Activated T-helper 1 cell treated with anti-CD3 and anti-CD28 coated beads, Interleukin-12 subunit alpha, Interleukin-12 subunit beta, Interleukin-2, Interleukin-4 antibody, amounts not matched to agents 30 ng/mL and 10 ng/mL and 1 ng/mL, durations not matched to agents 14 hours and 24 hours and 36 hours (primary cell): ENCODE results near the gene ZAP70. TPM values are rescaled to one million over a fixed set of nuclear protein-coding genes. Genes with fewer than 3 reads are reported as not detected.

ENCODE experiments used
- DNase-seq: peaks from one replicate; pipeline ENCODE4 v3.0.0; 2021; ENCODE audit warnings: low spot score
- H3K27ac Mint-ChIP-seq: one replicate; pipeline ENCODE4 v1.8.0; 2021; ENCODE audit warnings: mild to moderate bottlenecking, mixed read lengths
- H3K27me3 Mint-ChIP-seq: one replicate; pipeline ENCODE4 v1.8.0; 2022; ENCODE audit warnings: mild to moderate bottlenecking, moderate library complexity, mixed read lengths; ENCODE audit not compliant: insufficient read depth
- H3K36me3 Mint-ChIP-seq: one replicate; pipeline ENCODE4 v1.8.0; 2021; ENCODE audit warnings: low read depth, mixed read lengths
- H3K4me1 Mint-ChIP-seq: one replicate; pipeline ENCODE4 v1.8.0; 2021; ENCODE audit warnings: low read depth, mixed read lengths
- H3K4me3 Mint-ChIP-seq: one replicate; pipeline ENCODE4 v1.8.0; 2021; ENCODE audit warnings: mild to moderate bottlenecking, moderate library complexity, mixed read lengths
- H3K9me3 Mint-ChIP-seq: one replicate; pipeline ENCODE4 v1.8.0; 2021; ENCODE audit warnings: mixed read lengths
- intact Hi-C: fragments of 100-400 bp; cut with micrococcal nuclease; formaldehyde crosslinking; loops from one replicate; pipeline ENCODE4 v1.15.1; 2024
- total RNA-seq: library from RNA; stranded (reverse); gene quantifications from 2 replicates; pipeline ENCODE4 v1.2.3, GENCODE V29; 2022

ZAP70 gene
- total RNA-seq, 1 donor from 2014 or later = 313 TPM

GRCh38 chr2:97724073-97724410 is 10.7 kb downstream of the ZAP70 start:
- intact Hi-C loops = no loop called here
- H3K4me1 Mint-ChIP-seq = peaks cover 60% of the 10 kb centered on the region

DNA sequence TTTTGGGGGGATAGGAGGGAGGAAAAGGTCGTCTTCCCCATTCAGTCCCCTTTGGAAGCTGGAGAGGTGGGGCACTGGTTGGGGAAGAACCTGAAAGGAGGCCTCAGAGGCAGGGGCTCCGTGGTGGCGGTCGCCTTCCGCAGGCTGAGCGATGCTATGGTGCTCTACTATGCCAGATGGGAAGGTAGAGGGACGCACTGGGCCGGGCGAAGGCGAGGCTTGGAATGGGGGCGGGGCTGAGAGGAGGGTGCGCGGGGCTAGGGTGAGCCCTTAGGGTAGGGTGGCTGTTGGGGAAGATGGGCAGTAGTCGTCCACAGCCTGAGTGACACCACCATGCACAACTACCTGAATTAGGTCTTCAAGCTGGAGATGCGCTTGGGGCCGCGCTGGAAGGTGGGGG is 11.1 kb downstream of the ZAP70 start:
- no peak for DNase-seq
- Mint-ChIP-seq H3K4me1 (peaks cover 56% of the 10 kb centered on the region), H3K27ac (no peak overlapping the region), H3K36me3 (peaks cover 83% of the 10 kb centered on the region), H3K9me3 (peaks cover 18% of the 10 kb centered on the region), H3K4me3 (no peak overlapping the region), H3K27me3 (no peaks in the 10 kb centered on the region)
- intact Hi-C loops = no loop called here

More at GRCh38 chr2:97724073-97724410, 10.7 kb downstream of the ZAP70 start:
- Mint-ChIP-seq H3K4me3 (no peak overlapping the region), H3K27ac (no peak overlapping the region), H3K36me3 (peaks cover 83% of the 10 kb centered on the region), H3K27me3 (no peaks in the 10 kb centered on the region), H3K9me3 (peaks cover 13% of the 10 kb centered on the region)
- no peak for DNase-seq

DNA sequence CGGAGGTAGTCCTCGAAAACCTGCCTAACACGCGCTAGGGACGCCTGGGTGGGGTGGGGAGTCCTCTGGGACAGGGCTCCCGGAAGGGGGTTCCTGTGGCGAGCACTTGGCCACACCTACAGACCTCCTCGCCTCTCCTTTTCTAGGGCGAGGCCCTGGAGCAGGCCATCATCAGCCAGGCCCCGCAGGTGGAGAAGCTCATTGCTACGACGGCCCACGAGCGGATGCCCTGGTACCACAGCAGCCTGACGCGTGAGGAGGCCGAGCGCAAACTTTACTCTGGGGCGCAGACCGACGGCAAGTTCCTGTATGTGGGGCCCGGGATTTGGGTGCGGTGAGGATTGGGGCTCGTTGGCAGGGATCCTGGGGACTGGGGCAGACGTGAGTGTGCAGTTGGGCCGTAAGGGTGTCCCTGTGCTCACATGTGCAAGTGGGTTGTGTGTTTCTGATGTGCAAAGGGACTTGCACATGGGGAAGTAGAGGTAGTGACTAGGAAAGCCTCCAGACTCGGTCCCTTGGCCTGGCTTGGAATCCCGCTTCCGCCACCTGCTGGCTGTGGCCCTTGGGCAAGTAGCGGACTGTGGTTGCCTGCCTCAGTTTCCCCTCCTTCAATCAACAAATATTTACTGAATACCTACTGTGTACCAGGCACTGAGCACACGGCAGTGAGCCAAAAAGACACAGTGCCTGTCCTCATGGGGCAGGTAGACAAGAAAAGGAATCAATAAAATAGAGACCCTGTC is 11.7 kb downstream of the ZAP70 start:
- intact Hi-C loops = no loop called here
- DNase-seq = no peak
- peaks cover 21% of the 10 kb centered on the region for H3K9me3 Mint-ChIP-seq
- peaks cover 51% of the 10 kb centered on the region for H3K4me1 Mint-ChIP-seq
- H3K4me3 Mint-ChIP-seq = no peak overlapping the region
- H3K27me3 Mint-ChIP-seq = no peaks in the 10 kb centered on the region
- H3K27ac Mint-ChIP-seq = peak overlapping the region; percentile 48
- H3K36me3 Mint-ChIP-seq = peaks cover 82% of the 10 kb centered on the region

DNA sequence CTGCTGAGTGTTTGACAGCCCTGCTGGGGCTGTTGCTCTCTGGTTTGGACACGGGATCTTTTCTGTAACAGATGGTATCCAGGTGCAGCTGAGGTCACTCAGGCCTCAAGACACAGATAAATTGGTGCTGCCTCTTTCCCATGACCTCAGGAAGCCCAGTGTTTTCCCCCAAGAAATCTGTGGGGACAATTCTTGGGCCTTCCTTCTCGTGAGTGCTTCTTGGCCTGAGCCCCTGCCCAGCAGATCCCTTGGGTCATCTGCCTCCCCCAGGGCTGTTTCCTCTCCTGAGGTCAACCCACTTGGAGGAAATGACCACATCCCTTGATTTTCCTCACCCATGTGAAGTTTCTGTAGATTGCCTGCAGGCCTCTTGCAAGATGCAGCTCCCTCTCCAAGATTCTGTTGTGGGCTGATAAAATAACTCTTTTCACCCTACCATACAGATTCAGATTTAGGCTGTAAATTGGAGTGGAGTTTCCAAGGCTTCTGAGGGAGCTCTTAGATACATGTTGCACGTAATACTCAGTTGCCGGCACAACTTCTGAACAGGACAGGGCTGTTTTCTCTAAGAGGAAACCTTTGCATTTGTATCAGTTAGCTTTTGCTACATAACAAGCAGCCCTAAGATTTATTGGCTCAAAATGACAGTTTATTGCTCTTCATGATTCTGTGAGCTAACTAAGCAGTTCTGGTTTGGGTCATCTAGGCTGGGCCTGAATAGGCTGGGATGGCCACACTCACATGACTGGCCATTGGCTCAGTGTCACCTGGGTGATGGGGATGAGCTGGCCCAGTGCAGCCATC is 13.1 kb downstream of the ZAP70 start:
- peaks cover 43% of the 10 kb centered on the region for H3K4me1 Mint-ChIP-seq
- H3K36me3 Mint-ChIP-seq = peaks cover 83% of the 10 kb centered on the region
- peak overlapping the region; percentile 48 for H3K27ac Mint-ChIP-seq
- intact Hi-C loops = no loop called here
- H3K9me3 Mint-ChIP-seq = peaks cover 21% of the 10 kb centered on the region
- no peak for DNase-seq
- H3K27me3 Mint-ChIP-seq = no peaks in the 10 kb centered on the region
- H3K4me3 Mint-ChIP-seq = no peak overlapping the region

GRCh38 chr2:97727296-97727695 is 13.9 kb downstream of the ZAP70 start:
- Mint-ChIP-seq H3K36me3 (peaks cover 86% of the 10 kb centered on the region), H3K27ac (no peak overlapping the region), H3K9me3 (peaks cover 21% of the 10 kb centered on the region), H3K4me3 (no peak overlapping the region), H3K27me3 (no peaks in the 10 kb centered on the region), H3K4me1 (peaks cover 48% of the 10 kb centered on the region)
- intact Hi-C loops = no loop called here
- no peak for DNase-seq

DNA sequence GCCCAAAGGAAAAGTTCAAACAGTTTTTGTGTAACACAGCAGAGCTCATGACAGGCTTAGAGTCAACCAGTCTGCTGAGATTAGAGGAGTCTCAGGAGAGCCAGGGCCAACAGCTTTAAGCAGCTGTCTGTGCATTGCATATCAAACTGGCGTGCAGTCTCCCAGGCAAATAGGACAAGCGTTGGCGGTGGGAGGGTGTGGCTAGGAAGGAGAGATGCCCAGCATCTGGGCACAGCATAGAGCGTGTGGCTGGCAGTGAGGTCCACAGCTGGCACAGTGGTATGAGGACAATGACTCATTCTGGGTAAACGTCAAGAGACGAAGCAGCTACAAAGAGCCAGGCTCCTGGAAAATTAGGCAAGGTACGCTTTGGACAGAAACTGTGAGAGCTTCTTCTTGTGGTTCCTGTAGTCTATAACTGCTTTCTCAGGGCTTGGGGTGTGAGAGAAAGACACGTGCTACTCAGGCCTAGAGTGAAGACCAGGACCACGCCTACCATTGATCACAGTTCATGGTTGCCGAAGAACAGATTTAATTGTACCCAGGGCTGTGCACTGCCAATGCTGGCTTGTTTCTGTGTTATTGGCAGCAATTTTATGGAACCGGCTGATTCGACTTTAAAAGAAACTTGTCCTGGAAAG is 14.8 kb downstream of the ZAP70 start:
- peak overlapping the region; percentile 64 for H3K27ac Mint-ChIP-seq
- H3K27me3 Mint-ChIP-seq = no peaks in the 10 kb centered on the region
- intact Hi-C loops = no loop called here
- DNase-seq = no peak
- H3K36me3 Mint-ChIP-seq = peaks cover 82% of the 10 kb centered on the region
- peaks cover 42% of the 10 kb centered on the region for H3K4me1 Mint-ChIP-seq
- H3K4me3 Mint-ChIP-seq = peak overlapping the region; percentile 30
- peaks cover 21% of the 10 kb centered on the region for H3K9me3 Mint-ChIP-seq

DNA sequence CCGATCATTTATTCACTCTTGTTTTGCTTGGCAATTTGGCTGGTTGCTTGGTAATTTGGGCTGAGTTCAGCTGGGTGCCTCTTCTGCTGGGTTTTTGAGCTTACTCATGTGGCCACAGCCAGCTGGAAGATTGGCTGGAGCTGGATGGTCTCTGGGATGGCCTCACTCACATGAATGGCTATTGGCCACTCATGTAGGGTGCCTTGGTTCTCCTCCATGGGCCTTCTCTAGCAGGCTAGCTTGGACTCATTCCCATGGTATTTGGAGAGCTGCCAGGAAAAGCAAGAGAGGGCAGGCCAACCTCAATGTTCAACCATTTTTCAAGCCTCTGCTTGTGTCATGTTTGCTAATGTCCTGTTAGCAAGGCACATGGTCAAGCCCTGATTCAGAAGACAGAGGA is 16.9 kb downstream of the ZAP70 start:
- Mint-ChIP-seq H3K9me3 (peaks cover 21% of the 10 kb centered on the region), H3K36me3 (peaks cover 71% of the 10 kb centered on the region), H3K27ac (no peak overlapping the region), H3K4me3 (no peak overlapping the region), H3K27me3 (no peaks in the 10 kb centered on the region), H3K4me1 (peaks cover 37% of the 10 kb centered on the region)
- DNase-seq = no peak
- intact Hi-C loops = no loop called here

- H3K9me3 Mint-ChIP-seq = peaks cover 17% of the 10 kb centered on the region
Measured at GRCh38 chr2:97731274-97732020, 18.1 kb downstream of the ZAP70 start.

DNA sequence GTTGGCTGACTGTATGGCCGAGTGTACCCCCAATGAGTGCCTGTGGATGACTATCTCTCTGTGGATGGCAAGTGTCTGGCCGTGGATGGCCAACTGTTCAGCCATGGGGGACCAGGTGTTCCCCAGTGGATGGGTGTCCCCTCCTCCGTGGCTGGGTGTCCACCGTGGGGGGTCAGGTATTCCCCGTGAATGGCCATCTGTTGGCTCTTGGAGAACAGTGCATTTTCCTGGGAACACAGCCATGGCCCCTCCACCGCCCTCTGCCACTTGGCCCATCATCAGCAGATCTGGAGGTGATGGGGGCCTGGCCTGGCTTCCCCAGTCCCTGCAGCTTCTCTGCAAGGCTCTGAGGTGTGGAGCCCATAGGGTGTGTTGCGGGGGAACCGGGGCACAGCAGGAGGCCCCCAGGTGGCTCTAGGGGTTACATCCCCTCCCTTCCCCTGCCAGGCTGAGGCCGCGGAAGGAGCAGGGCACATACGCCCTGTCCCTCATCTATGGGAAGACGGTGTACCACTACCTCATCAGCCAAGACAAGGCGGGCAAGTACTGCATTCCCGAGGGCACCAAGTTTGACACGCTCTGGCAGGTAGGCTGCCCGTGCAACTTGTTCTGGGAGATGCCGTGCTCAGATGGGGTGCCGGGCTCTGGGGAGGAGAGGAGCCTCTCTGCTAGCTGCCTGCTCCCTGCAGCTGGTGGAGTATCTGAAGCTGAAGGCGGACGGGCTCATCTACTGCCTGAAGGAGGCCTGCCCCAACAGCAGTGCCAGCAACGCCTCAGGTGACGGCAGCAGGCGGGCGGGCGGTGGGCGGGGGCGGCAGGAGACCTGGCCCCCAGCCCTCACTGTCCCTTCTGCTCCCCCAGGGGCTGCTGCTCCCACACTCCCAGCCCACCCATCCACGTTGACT is 19.3 kb downstream of the ZAP70 start:
- DNase-seq = no peak
- Mint-ChIP-seq H3K27ac (peak overlapping the region; percentile 18), H3K36me3 (peaks cover 56% of the 10 kb centered on the region), H3K4me3 (no peak overlapping the region), H3K9me3 (peaks cover 14% of the 10 kb centered on the region), H3K27me3 (no peaks in the 10 kb centered on the region), H3K4me1 (peaks cover 15% of the 10 kb centered on the region)
- intact Hi-C loops = no loop called here

More at GRCh38 chr2:97731274-97732020, 18.1 kb downstream of the ZAP70 start:
- Mint-ChIP-seq H3K4me3 (no peak overlapping the region), H3K27me3 (no peaks in the 10 kb centered on the region), H3K36me3 (peaks cover 62% of the 10 kb centered on the region), H3K27ac (peak overlapping the region; percentile 21), H3K4me1 (peaks cover 25% of the 10 kb centered on the region)
- intact Hi-C loops = no loop called here
- no peak for DNase-seq

GRCh38 chr2:97733341-97734035 is 20.1 kb downstream of the ZAP70 start:
- Mint-ChIP-seq H3K27me3 (no peaks in the 10 kb centered on the region), H3K9me3 (peaks cover 9% of the 10 kb centered on the region), H3K4me1 (peaks cover 12% of the 10 kb centered on the region), H3K4me3 (no peak overlapping the region), H3K27ac (no peak overlapping the region), H3K36me3 (peaks cover 52% of the 10 kb centered on the region)
- intact Hi-C loops = no loop called here
- DNase-seq = no peak
